ENCODE measurements around the gene MYLK4.

MYLK4 gene

GRCh38 chr6:2715737-2716136, 35.0 kb downstream of the MYLK4 start:
- H3K9me3 ChIP-seq, result no peaks in the 10 kb centered on the region; the same call in 1 of the 2 replicates
- no peaks in the 10 kb centered on the region for H3K4me1 ChIP-seq
- H3K36me3 ChIP-seq, result no peaks in the 10 kb centered on the region
- no peak overlapping the region for H3K4me3 ChIP-seq (ENCODE audit: low read depth, low read length)
- TF ChIP-seq, protein P1, sequence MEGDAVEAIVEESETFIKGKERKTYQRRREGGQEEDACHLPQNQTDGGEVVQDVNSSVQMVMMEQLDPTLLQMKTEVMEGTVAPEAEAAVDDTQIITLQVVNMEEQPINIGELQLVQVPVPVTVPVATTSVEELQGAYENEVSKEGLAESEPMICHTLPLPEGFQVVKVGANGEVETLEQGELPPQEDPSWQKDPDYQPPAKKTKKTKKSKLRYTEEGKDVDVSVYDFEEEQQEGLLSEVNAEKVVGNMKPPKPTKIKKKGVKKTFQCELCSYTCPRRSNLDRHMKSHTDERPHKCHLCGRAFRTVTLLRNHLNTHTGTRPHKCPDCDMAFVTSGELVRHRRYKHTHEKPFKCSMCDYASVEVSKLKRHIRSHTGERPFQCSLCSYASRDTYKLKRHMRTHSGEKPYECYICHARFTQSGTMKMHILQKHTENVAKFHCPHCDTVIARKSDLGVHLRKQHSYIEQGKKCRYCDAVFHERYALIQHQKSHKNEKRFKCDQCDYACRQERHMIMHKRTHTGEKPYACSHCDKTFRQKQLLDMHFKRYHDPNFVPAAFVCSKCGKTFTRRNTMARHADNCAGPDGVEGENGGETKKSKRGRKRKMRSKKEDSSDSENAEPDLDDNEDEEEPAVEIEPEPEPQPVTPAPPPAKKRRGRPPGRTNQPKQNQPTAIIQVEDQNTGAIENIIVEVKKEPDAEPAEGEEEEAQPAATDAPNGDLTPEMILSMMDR (IDR thresholded peaks at IDR 0.05; ENCODE audit: low read depth, low read length), result no peak
- H3K27me3 ChIP-seq, result peaks cover 5% of the 10 kb centered on the region
- no peak for DNase-seq

GRCh38 chr6:2714111-2714895, 36.4 kb downstream of the MYLK4 start:
- no peak for DNase-seq
- H3K36me3 ChIP-seq, result no peaks in the 10 kb centered on the region
- no peak overlapping the region for H3K4me3 ChIP-seq (ENCODE audit: low read depth, low read length)
- H3K27me3 ChIP-seq, result peaks cover 5% of the 10 kb centered on the region
- H3K4me1 ChIP-seq, result no peaks in the 10 kb centered on the region
- peaks cover 3% of the 10 kb centered on the region for H3K9me3 ChIP-seq
- TF ChIP-seq, protein P1 (IDR thresholded peaks at IDR 0.05; ENCODE audit: low read depth, low read length), result no peak

- Histone ChIP-seq H3K4me3 (ENCODE audit: low read depth, low read length) (no peak overlapping the region), H3K36me3 (no peaks in the 10 kb centered on the region), H3K27me3 (peaks cover 5% of the 10 kb centered on the region), H3K4me1 (no peaks in the 10 kb centered on the region), H3K9me3 (peaks cover 3% of the 10 kb centered on the region)
- TF ChIP-seq, protein P1 (IDR thresholded peaks at IDR 0.05; ENCODE audit: low read depth, low read length), result no peak
- no peak for DNase-seq
Measured at GRCh38 chr6:2713473-2714110, 37.1 kb downstream of the MYLK4 start.

- peaks cover 3% of the 10 kb centered on the region for H3K9me3 ChIP-seq
- TF ChIP-seq, protein P1 (IDR thresholded peaks at IDR 0.05; ENCODE audit: low read depth, low read length), result no peak
- no peak for DNase-seq
- H3K27me3 ChIP-seq, result peaks cover 3% of the 10 kb centered on the region
- H3K4me1 ChIP-seq, result no peaks in the 10 kb centered on the region
- no peaks in the 10 kb centered on the region for H3K36me3 ChIP-seq
- H3K4me3 ChIP-seq (ENCODE audit: low read depth, low read length), result no peak overlapping the region
Measured at GRCh38 chr6:2712102-2712501, 38.6 kb downstream of the MYLK4 start.

DNA sequence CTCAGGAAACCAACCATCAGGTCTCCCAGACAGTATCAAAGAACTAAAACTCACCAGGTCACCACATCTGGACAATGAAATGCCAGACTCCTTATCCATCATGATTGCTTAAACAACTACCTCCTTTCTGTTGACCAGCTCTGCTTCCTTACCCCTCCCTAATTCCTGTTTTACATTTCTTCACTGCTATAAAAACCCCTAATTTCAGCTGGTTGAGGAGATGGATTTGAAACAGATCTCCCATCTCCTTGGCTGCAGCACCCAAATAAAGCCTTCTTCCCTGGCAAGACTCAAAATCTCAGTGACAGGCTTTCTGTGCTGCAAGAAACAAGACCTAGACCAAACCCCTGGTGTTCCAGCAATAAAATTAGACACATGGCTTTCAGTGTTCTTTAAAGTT, 40.3 kb downstream of the MYLK4 start:
- TF ChIP-seq, protein P1 (IDR thresholded peaks at IDR 0.05; ENCODE audit: low read depth, low read length), result no peak
- H3K4me3 ChIP-seq (ENCODE audit: low read depth, low read length), result no peak overlapping the region
- DNase-seq, result no peak
- peaks cover 3% of the 10 kb centered on the region for H3K9me3 ChIP-seq
- H3K27me3 ChIP-seq, result peaks cover 4% of the 10 kb centered on the region
- H3K36me3 ChIP-seq, result no peaks in the 10 kb centered on the region
- no peaks in the 10 kb centered on the region for H3K4me1 ChIP-seq

DNA sequence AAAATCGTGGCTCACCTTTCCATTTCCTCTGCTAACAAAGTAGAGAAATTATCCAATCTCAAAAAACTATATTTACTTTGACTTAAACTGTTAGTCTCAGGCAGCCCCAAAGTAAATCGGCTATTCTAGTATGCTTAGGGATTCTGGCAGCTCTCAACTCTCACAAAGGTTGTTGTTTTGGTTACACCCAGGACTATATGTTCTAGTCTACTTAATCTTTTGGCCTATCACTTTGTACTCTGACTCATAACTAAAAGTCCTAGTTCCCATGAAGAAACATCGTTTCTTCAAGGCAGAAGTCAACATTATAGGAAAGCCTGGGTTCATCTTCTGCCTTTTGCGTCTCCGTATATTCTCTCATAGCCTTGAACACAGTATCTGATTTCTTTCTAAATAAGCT, 42.3 kb downstream of the MYLK4 start:
- peaks cover 3% of the 10 kb centered on the region for H3K9me3 ChIP-seq
- TF ChIP-seq, protein P1 (IDR thresholded peaks at IDR 0.05; ENCODE audit: low read depth, low read length), result no peak
- no peaks in the 10 kb centered on the region for H3K4me1 ChIP-seq
- H3K36me3 ChIP-seq, result no peaks in the 10 kb centered on the region
- H3K27me3 ChIP-seq, result peaks cover 15% of the 10 kb centered on the region
- DNase-seq, result no peak
- H3K4me3 ChIP-seq (ENCODE audit: low read depth, low read length), result no peak overlapping the region

Data from BE2C (cell line).